WTC11 (cell line): ENCODE data around the gene TMEM150B. TPM values are rescaled to one million over a fixed set of nuclear protein-coding genes. Genes with fewer than 3 reads are reported as not detected.

Source experiments
- ATAC-seq: fragments of 200-7000 bp; cut with Tn5 transposase; 2 replicates; pipeline ENCODE4 v1.10.0; 2021; ENCODE audit warnings: mild to moderate bottlenecking, moderate library complexity
- CTCF ChIA-PET: fragments of 300-600 bp; sonication (Branson Sonifier 250); formaldehyde crosslinking; loops from one replicate; lab custom pipeline; 2021; ENCODE audit warnings: antibody characterized with exemption; lab: Charles Lee
- POLR2A ChIA-PET: fragments of 350-600 bp; sonication (Branson Sonifier 250); formaldehyde crosslinking; loops from one replicate; lab custom pipeline; 2021; ENCODE audit warnings: antibody characterized with exemption; lab: Charles Lee
- DNase-seq: peaks from one replicate; pipeline ENCODE4 v3.0.0; 2021; ENCODE audit warnings: low spot score
- H3K27ac Mint-ChIP-seq: 2 replicates; pipeline ENCODE4 v1.8.0; 2021; ENCODE audit warnings: mixed read lengths
- H3K27me3 Mint-ChIP-seq: 2 replicates; pipeline ENCODE4 v1.8.0; 2021; ENCODE audit warnings: low read depth, mild to moderate bottlenecking, moderate library complexity, mixed read lengths
- H3K36me3 Mint-ChIP-seq: 2 replicates; pipeline ENCODE4 v1.8.0; 2021; ENCODE audit warnings: mixed read lengths
- H3K4me1 Mint-ChIP-seq: 2 replicates; pipeline ENCODE4 v1.8.0; 2022; ENCODE audit warnings: mixed read lengths
- H3K4me3 Mint-ChIP-seq: 2 replicates; pipeline ENCODE4 v1.8.0; 2021; ENCODE audit warnings: mild to moderate bottlenecking, moderate library complexity, mixed read lengths
- H3K9me3 Mint-ChIP-seq: 2 replicates; pipeline ENCODE4 v1.8.0; 2021; ENCODE audit warnings: mixed read lengths
- ATF1 ChIP-seq: sonication (generic); formaldehyde crosslinking; IDR thresholded peaks from 2 replicates; pipeline ENCODE4 v1.8.1; 2023; ENCODE audit warnings: mild to moderate bottlenecking, moderate library complexity, missing genetic modification reagents
- CDX4 ChIP-seq: fragments of 250-450 bp; sonication (Bioruptor Pico); IDR thresholded peaks from 2 replicates; pipeline ENCODE4 v1.9.0; 2021; ENCODE audit warnings: moderate library complexity, mild to moderate bottlenecking, inconsistent platforms, borderline replicate concordance
- CREM ChIP-seq: sonication (generic); formaldehyde crosslinking; IDR thresholded peaks from 2 replicates; pipeline ENCODE4 v1.8.1; 2022; ENCODE audit warnings: mild to moderate bottlenecking, missing genetic modification reagents, moderate library complexity
- CTCF ChIP-seq: fragments of 200-600 bp; IDR thresholded peaks from 2 replicates; pipeline ENCODE4 v1.8.0; 2022; ENCODE audit warnings: antibody characterized with exemption
- E2F5 ChIP-seq: sonication (generic); formaldehyde crosslinking; IDR thresholded peaks from 2 replicates; pipeline ENCODE4 v1.8.1; 2022; ENCODE audit warnings: mild to moderate bottlenecking, moderate library complexity, missing genetic modification reagents
- ERG ChIP-seq: fragments of 250-450 bp; sonication (Bioruptor Pico); IDR thresholded peaks from 2 replicates; pipeline ENCODE4 v1.8.0; 2021; ENCODE audit warnings: mild to moderate bottlenecking
- GTF2I ChIP-seq: fragments of 250-450 bp; sonication (Bioruptor Pico); conservative IDR thresholded peaks from 2 replicates; pipeline ENCODE4 v1.4.0; 2021; ENCODE audit warnings: mild to moderate bottlenecking
- HMGXB4 ChIP-seq: sonication (generic); formaldehyde crosslinking; IDR thresholded peaks from 2 replicates; pipeline ENCODE4 v1.8.1; 2023; ENCODE audit warnings: mild to moderate bottlenecking, moderate library complexity, missing genetic modification reagents
- JAZF1 ChIP-seq: fragments of 250-450 bp; sonication (Bioruptor Pico); IDR thresholded peaks from 2 replicates; pipeline ENCODE4 v1.9.0; 2021; ENCODE audit warnings: moderate library complexity, mild to moderate bottlenecking, inconsistent platforms
- NR1H2 ChIP-seq: sonication (generic); formaldehyde crosslinking; IDR thresholded peaks from 2 replicates; pipeline ENCODE4 v1.9.0; 2021; ENCODE audit warnings: mild to moderate bottlenecking, moderate library complexity, missing genetic modification reagents
- NR2C2 ChIP-seq: sonication (generic); formaldehyde crosslinking; IDR thresholded peaks from 2 replicates; pipeline ENCODE4 v1.8.0; 2022; ENCODE audit warnings: mild to moderate bottlenecking, missing genetic modification reagents
- RELA ChIP-seq: sonication (generic); formaldehyde crosslinking; IDR thresholded peaks from 2 replicates; pipeline ENCODE4 v1.8.1; 2022; ENCODE audit warnings: missing genetic modification reagents, mild to moderate bottlenecking, borderline replicate concordance
- SP1 ChIP-seq: sonication (generic); formaldehyde crosslinking; conservative IDR thresholded peaks from 2 replicates; pipeline ENCODE4 v1.8.1; 2022; ENCODE audit warnings: missing genetic modification reagents
- TCF7 ChIP-seq: sonication (generic); formaldehyde crosslinking; IDR thresholded peaks from 2 replicates; pipeline ENCODE4 v1.8.0; 2022; ENCODE audit warnings: mild to moderate bottlenecking, low read depth, missing genetic modification reagents, moderate library complexity
- TEAD4 ChIP-seq: sonication (generic); formaldehyde crosslinking; IDR thresholded peaks from 2 replicates; pipeline ENCODE4 v1.8.0; 2022; ENCODE audit warnings: mild to moderate bottlenecking, missing genetic modification reagents
- ZMAT4 ChIP-seq: fragments of 250-450 bp; sonication (Bioruptor Pico); IDR thresholded peaks from 2 replicates; pipeline ENCODE4 v1.9.0; 2021; ENCODE audit warnings: mild to moderate bottlenecking
- ZNF416 ChIP-seq: fragments of 250-450 bp; sonication (Bioruptor Pico); IDR thresholded peaks from 2 replicates; pipeline ENCODE4 v1.9.0; 2021; ENCODE audit warnings: mild to moderate bottlenecking, inconsistent platforms
- total RNA-seq: library from RNA; stranded (reverse); gene quantifications from 3 replicates; pipeline ENCODE4 v1.2.3, GENCODE V29; 2021
- TF ChIP-seq, protein P1 (sequence below): sonication (generic); formaldehyde crosslinking; IDR thresholded peaks from 2 replicates; pipeline ENCODE4 v1.8.1; 2022; ENCODE audit warnings: missing genetic modification reagents, borderline replicate concordance
- TF ChIP-seq, protein P2 (sequence below): fragments of 250-450 bp; sonication (Bioruptor Pico); IDR thresholded peaks from 2 replicates; pipeline ENCODE4 v1.9.0; 2021; ENCODE audit warnings: mild to moderate bottlenecking, borderline replicate concordance

The TMEM150B gene
- total RNA-seq, 1 experiment from 2014 or later: 0.44 TPM

- TF ChIP-seq, protein P1, sequence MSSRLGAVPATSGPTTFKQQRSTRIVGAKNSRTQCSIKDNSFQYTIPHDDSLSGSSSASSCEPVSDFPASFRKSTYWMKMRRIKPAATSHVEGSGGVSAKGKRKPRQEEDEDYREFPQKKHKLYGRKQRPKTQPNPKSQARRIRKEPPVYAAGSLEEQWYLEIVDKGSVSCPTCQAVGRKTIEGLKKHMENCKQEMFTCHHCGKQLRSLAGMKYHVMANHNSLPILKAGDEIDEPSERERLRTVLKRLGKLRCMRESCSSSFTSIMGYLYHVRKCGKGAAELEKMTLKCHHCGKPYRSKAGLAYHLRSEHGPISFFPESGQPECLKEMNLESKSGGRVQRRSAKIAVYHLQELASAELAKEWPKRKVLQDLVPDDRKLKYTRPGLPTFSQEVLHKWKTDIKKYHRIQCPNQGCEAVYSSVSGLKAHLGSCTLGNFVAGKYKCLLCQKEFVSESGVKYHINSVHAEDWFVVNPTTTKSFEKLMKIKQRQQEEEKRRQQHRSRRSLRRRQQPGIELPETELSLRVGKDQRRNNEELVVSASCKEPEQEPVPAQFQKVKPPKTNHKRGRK (CRISPR knock-in tag): no peak
- no peak for TF ChIP-seq ZMAT4 (CRISPR knock-in tag)
- no peak for TF ChIP-seq ERG
These were observed 53.0 kb downstream of the TMEM150B start (continued) for GRCh38 chr19:55272142-55272541.

GRCh38 chr19:55270172-55270942 lies 54.8 kb downstream of the TMEM150B start:
- Mint-ChIP-seq H3K27me3 (no peaks in the 10 kb centered on the region), H3K9me3 (peaks cover 12% of the 10 kb centered on the region), H3K27ac (peak overlapping the region; percentile 6; the same call in 1 of the 2 replicates), H3K36me3 (peaks cover 18% of the 10 kb centered on the region), H3K4me3 (no peak overlapping the region), H3K4me1 (no peaks in the 10 kb centered on the region)
- POLR2A ChIA-PET: interaction anchor here (0.6 to 1.0 kb wide), 2 partner anchors 9 to 56 kb away, joined by 3 to 5 read pairs; partner anchors contain the start of gene HSPBP1
- ATAC-seq (no peak), DNase-seq (no peak)
- CTCF ChIA-PET: interaction anchor here (1.1 kb wide), 1 partner anchor 11 kb away, joined by 4 read pairs; no protein-coding TSS in a partner anchor
- TF ChIP-seq ZNF416 (CRISPR knock-in tag) (no peak), RELA (CRISPR knock-in tag) (no peak)

- no peaks in the 10 kb centered on the region for H3K27me3 Mint-ChIP-seq
- ChIA-PET POLR2A (no interaction called here), CTCF (no interaction called here)
- H3K9me3 Mint-ChIP-seq: peaks cover 12% of the 10 kb centered on the region
- no peaks in the 10 kb centered on the region for H3K4me1 Mint-ChIP-seq
- no peak overlapping the region for H3K27ac Mint-ChIP-seq
- H3K36me3 Mint-ChIP-seq: peaks cover 18% of the 10 kb centered on the region
- DNase-seq (no peak), ATAC-seq (no peak)
- H3K4me3 Mint-ChIP-seq: no peak overlapping the region
- TF ChIP-seq ATF1 (CRISPR knock-in tag): no peak
- TF ChIP-seq CDX4 (CRISPR knock-in tag): no peak
- no peak for TF ChIP-seq HMGXB4
- TF ChIP-seq TEAD4 (CRISPR knock-in tag): no peak
- no peak for TF ChIP-seq GTF2I (CRISPR knock-in tag)
- no peak for TF ChIP-seq SP1 (CRISPR knock-in tag)
- no peak for TF ChIP-seq CTCF
- TF ChIP-seq JAZF1 (CRISPR knock-in tag): no peak
- TF ChIP-seq CREM (CRISPR knock-in tag): no peak
- TF ChIP-seq TCF7 (CRISPR knock-in tag): no peak
- TF ChIP-seq NR2C2 (CRISPR knock-in tag): no peak
- TF ChIP-seq, protein P2, sequence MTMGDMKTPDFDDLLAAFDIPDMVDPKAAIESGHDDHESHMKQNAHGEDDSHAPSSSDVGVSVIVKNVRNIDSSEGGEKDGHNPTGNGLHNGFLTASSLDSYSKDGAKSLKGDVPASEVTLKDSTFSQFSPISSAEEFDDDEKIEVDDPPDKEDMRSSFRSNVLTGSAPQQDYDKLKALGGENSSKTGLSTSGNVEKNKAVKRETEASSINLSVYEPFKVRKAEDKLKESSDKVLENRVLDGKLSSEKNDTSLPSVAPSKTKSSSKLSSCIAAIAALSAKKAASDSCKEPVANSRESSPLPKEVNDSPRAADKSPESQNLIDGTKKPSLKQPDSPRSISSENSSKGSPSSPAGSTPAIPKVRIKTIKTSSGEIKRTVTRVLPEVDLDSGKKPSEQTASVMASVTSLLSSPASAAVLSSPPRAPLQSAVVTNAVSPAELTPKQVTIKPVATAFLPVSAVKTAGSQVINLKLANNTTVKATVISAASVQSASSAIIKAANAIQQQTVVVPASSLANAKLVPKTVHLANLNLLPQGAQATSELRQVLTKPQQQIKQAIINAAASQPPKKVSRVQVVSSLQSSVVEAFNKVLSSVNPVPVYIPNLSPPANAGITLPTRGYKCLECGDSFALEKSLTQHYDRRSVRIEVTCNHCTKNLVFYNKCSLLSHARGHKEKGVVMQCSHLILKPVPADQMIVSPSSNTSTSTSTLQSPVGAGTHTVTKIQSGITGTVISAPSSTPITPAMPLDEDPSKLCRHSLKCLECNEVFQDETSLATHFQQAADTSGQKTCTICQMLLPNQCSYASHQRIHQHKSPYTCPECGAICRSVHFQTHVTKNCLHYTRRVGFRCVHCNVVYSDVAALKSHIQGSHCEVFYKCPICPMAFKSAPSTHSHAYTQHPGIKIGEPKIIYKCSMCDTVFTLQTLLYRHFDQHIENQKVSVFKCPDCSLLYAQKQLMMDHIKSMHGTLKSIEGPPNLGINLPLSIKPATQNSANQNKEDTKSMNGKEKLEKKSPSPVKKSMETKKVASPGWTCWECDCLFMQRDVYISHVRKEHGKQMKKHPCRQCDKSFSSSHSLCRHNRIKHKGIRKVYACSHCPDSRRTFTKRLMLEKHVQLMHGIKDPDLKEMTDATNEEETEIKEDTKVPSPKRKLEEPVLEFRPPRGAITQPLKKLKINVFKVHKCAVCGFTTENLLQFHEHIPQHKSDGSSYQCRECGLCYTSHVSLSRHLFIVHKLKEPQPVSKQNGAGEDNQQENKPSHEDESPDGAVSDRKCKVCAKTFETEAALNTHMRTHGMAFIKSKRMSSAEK (CRISPR knock-in tag): no peak
- TF ChIP-seq E2F5: no peak
- no peak for TF ChIP-seq NR1H2 (CRISPR knock-in tag)
These were observed 55.8 kb downstream of the TMEM150B start for GRCh38 chr19:55269299-55269698.
